Measurements from ENCODE around the gene CDKN1A.

- TF ChIP-seq POLR2A (IDR thresholded peaks at IDR 0.05) (no peak), CTCF (IDR thresholded peaks at IDR 0.05 in 4 of 5, conservative IDR thresholded peaks at IDR 0.05 in 1 of 5) (no peak)
These were observed 44.0 kb upstream of the CDKN1A start for GRCh38 chr6:36634317-36635108.
